SK-N-SH (cell line): Measurements from ENCODE around the gene C22orf31. TPM values are rescaled to one million over a fixed set of nuclear protein-coding genes. Genes with fewer than 3 reads are reported as not detected.

Experiments
- CTCF ChIA-PET: fragments of 300-600, 350-600 bp; formaldehyde crosslinking; extraction: SDS; loops from one replicate; lab custom pipeline; 2021; lab: Yijun Ruan, JAX
- POLR2A ChIA-PET: fragments of 350-600 bp; sonication (Branson Sonifier 250); formaldehyde crosslinking; extraction: SDS; loops from one replicate; lab custom pipeline; 2020; ENCODE audit warnings: antibody characterized with exemption, inconsistent platforms; lab: Yijun Ruan, JAX
- DNase-seq: peaks from one replicate; pipeline ENCODE4 v3.0.0; 2012
- H2AFZ ChIP-seq: fragments of 200-600 bp; sonication (generic); 2 replicates; pipeline ENCODE4 v1.8.1; 2016; ENCODE audit warnings: antibody characterized with exemption, mild to moderate bottlenecking, low read depth
- H3F3A ChIP-seq: fragments of 200-600 bp; sonication (generic); replicated peaks from 2 replicates; pipeline ENCODE3; 2016; ENCODE audit warnings: antibody characterized with exemption, mild to moderate bottlenecking; ENCODE audit not compliant: insufficient read depth
- H3K27ac ChIP-seq, 2 experiments: fragments of 200-500 bp in 1 of 2; fragments of 200-600 bp in 1 of 2; sonication (Bioruptor generic) in 1 of 2; sonication (generic), shearing (Covaris generic) in 1 of 2; 2 replicates each; pipeline versions ENCODE4 v1.5.1 to v1.6.1; 2014 to 2016; ENCODE audit warnings: low read depth in 2 of 2, inconsistent platforms in 1 of 2, low read length in 1 of 2, mild to moderate bottlenecking in 1 of 2, mixed read lengths in 1 of 2
- H3K27me3 ChIP-seq: fragments of 200-600 bp; sonication (generic), shearing (Covaris generic); 2 replicates; pipeline ENCODE4 v1.6.1; 2016; ENCODE audit warnings: mixed run types; ENCODE audit not compliant: insufficient read depth
- H3K36me3 ChIP-seq, 2 experiments: fragments of 200-500 bp in 1 of 2; fragments of 200-600 bp in 1 of 2; sonication (Bioruptor generic) in 1 of 2; sonication (generic) in 1 of 2; replicated peaks in 1 of 2; 2 replicates each; pipeline versions ENCODE3 to v1.5.1; 2014 to 2016; ENCODE audit warnings: low read length in 1 of 2, mild to moderate bottlenecking in 1 of 2; ENCODE audit not compliant: insufficient read depth in 2 of 2, control insufficient read depth in 1 of 2
- H3K4me1 ChIP-seq, 2 experiments: fragments of 200-500 bp in 1 of 2; fragments of 200-600 bp in 1 of 2; sonication (Bioruptor generic) in 1 of 2; sonication (generic), shearing (Covaris generic) in 1 of 2; 2 replicates each; pipeline versions ENCODE4 v1.5.1 to v1.6.1; 2014 to 2016; ENCODE audit warnings: low read depth in 1 of 2, low read length in 1 of 2, mixed run types in 1 of 2; ENCODE audit not compliant: insufficient read depth in 2 of 2, control insufficient read depth in 1 of 2
- H3K4me2 ChIP-seq: fragments of 200-600 bp; sonication (generic), shearing (Covaris generic); 2 replicates; pipeline ENCODE4 v1.6.1; 2017; ENCODE audit warnings: mixed run types
- H3K4me3 ChIP-seq, 2 experiments: fragments of 200-500 bp in 1 of 2; fragments of 200-600 bp in 1 of 2; sonication (Bioruptor generic) in 1 of 2; sonication (generic), shearing (Covaris generic) in 1 of 2; 2 replicates each; pipeline versions ENCODE4 v1.5.1 to v1.8.1; 2014 to 2016; ENCODE audit warnings: low read depth in 2 of 2, inconsistent platforms in 1 of 2, low read length in 1 of 2, mild to moderate bottlenecking in 1 of 2, mixed read lengths in 1 of 2, moderate library complexity in 1 of 2
- H3K79me2 ChIP-seq: fragments of 200-600 bp; sonication (generic); 2 replicates; pipeline ENCODE4 v1.8.1; 2017; ENCODE audit warnings: mild to moderate bottlenecking; ENCODE audit not compliant: insufficient read depth
- H3K9ac ChIP-seq: fragments of 200-600 bp; sonication (generic); 2 replicates; pipeline ENCODE4 v1.6.1; 2017; ENCODE audit warnings: mixed run types
- H3K9me2 ChIP-seq: fragments of 200-600 bp; sonication (generic); 2 replicates; pipeline ENCODE4 v1.6.1; 2017; ENCODE audit warnings: mixed run types
- H3K9me3 ChIP-seq: fragments of 200-600 bp; sonication (generic); 2 replicates; pipeline ENCODE4 v1.6.1; 2017; ENCODE audit warnings: mixed run types, mild to moderate bottlenecking, moderate library complexity
- H4K20me1 ChIP-seq: fragments of 200-600 bp; sonication (generic); 2 replicates; pipeline ENCODE4 v1.6.1; 2017; ENCODE audit warnings: mild to moderate bottlenecking, mixed run types; ENCODE audit not compliant: insufficient read depth
- CHD2 ChIP-seq: fragments of 150-350 bp; IDR thresholded peaks from 2 replicates; pipeline ENCODE4 v1.6.1; 2018; ENCODE audit warnings: low read length; ENCODE audit not compliant: partially characterized antibody
- ELF1 ChIP-seq: IDR thresholded peaks from 2 replicates; pipeline ENCODE4 v1.4.0; 2012
- NFIC ChIP-seq: IDR thresholded peaks from 2 replicates; pipeline ENCODE4 v1.4.0; 2012; ENCODE audit warnings: borderline replicate concordance
- NRF1 ChIP-seq: IDR thresholded peaks from 2 replicates; pipeline ENCODE4 v1.6.1; 2012; ENCODE audit warnings: low read depth, mild to moderate bottlenecking, low read length
- POLR2AphosphoS5 ChIP-seq: IDR thresholded peaks from 2 replicates; pipeline ENCODE4 v1.6.1; 2012; ENCODE audit warnings: low read depth, low read length
- RAD21 ChIP-seq: IDR thresholded peaks from 2 replicates; pipeline ENCODE4 v1.6.1; 2012; ENCODE audit warnings: mild to moderate bottlenecking, low read length
- RCOR1 ChIP-seq: fragments of 150-350 bp; IDR thresholded peaks from 2 replicates; pipeline ENCODE4 v1.6.1; 2017; ENCODE audit warnings: antibody characterized with exemption, low read length
- RFX5 ChIP-seq: IDR thresholded peaks from 2 replicates; pipeline ENCODE4 v1.6.1; 2012; ENCODE audit warnings: mild to moderate bottlenecking, improper control_type of control experiment, low read length
- RXRA ChIP-seq: IDR thresholded peaks from 2 replicates; pipeline ENCODE4 v1.4.0; 2012; ENCODE audit warnings: low read depth, mild to moderate bottlenecking, borderline replicate concordance
- USF2 ChIP-seq: fragments of 150-350 bp; IDR thresholded peaks from 2 replicates; pipeline ENCODE4 v1.6.1; 2017; ENCODE audit warnings: antibody characterized with exemption, low read length, low read depth, borderline replicate concordance
- ZBTB33 ChIP-seq: IDR thresholded peaks from 2 replicates; pipeline ENCODE4 v1.4.0; 2012; ENCODE audit warnings: low read depth, borderline replicate concordance
- WGBS: methylation state at CpG from one replicate; pipeline ENCODE4 v1.1.6; 2017; ENCODE audit warnings: low lambda C conversion rate; 5-methylcytosine and 5-hydroxymethylcytosine counted together
- polyA plus RNA-seq, 3 experiments: library from polyadenylated mRNA; depleted of rRNA; stranded (reverse); fragments of >200 nt; gene quantifications; 2 replicates each; pipeline ENCODE4 v1.2.3, GENCODE V29; 2012
- TF ChIP-seq, protein P1 (sequence below): IDR thresholded peaks from 2 replicates; pipeline ENCODE4 v1.4.0; 2012; ENCODE audit warnings: low read depth
- TF ChIP-seq, protein P2 (sequence below): fragments of 150-350 bp; IDR thresholded peaks from 2 replicates; pipeline ENCODE4 v1.6.1; 2016; ENCODE audit warnings: mild to moderate bottlenecking, low read depth, low read length

The C22orf31 gene
- polyA plus RNA-seq, 1 of the 3 experiments (the other 2 are of a cell fraction), result not detected

DNA sequence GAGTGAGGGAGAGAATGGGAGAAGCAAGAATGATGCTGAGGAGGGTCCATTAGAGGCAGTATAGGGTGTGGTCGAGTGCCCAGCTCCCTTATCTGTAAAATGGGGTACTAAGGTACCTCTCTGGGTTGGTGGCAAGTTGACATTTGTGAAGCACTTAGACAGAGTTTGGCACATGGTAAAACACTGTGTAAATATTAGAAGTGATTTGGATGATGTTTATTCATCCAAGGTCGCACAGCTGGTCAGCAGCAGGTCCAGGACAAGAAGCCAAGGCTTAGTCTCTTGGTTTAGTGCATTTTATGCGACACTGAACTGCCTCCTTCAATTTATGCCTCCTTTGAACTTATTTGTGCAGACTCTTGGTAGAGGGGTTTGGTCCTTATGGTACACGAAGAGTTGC lies 30.6 kb upstream of the C22orf31 start:
- H3K9me2 ChIP-seq, result no peaks in the 10 kb centered on the region
- H3K4me1 ChIP-seq, result peaks cover 11% of the 10 kb centered on the region in 2 experiments
- no peak overlapping the region for H3K4me2 ChIP-seq
- H3K36me3 ChIP-seq, result peaks cover 0 to 7% of the 10 kb centered on the region in 2 experiments
- no peaks in the 10 kb centered on the region for H3K9me3 ChIP-seq
- no peak overlapping the region for H2AFZ ChIP-seq
- no peak overlapping the region for H3K4me3 ChIP-seq
- 85% methylated on average over 4 of the region's 4 CpGs for WGBS
- no peak for DNase-seq
- no peaks in the 10 kb centered on the region for H3K27me3 ChIP-seq
- peak overlapping the region; percentile 23 to 91; a peak in 2 of 4 replicates for H3K27ac ChIP-seq
- TF ChIP-seq NFIC (no peak), RFX5 (no peak), ZBTB33 (no peak), RAD21 (no peak), CHD2 (no peak), USF2 (no peak), NRF1 (no peak), RCOR1 (no peak), POLR2AphosphoS5 (no peak), ELF1 (no peak), RXRA (no peak)
- TF ChIP-seq, protein P1, sequence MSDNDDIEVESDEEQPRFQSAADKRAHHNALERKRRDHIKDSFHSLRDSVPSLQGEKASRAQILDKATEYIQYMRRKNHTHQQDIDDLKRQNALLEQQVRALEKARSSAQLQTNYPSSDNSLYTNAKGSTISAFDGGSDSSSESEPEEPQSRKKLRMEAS, result no peak
- H3K9ac ChIP-seq, result no peak overlapping the region
- CTCF ChIA-PET, result no interaction called here
- H3F3A ChIP-seq, result peaks cover 28% of the 10 kb centered on the region
- POLR2A ChIA-PET, result no interaction called here
- H3K79me2 ChIP-seq, result no peaks in the 10 kb centered on the region
- H4K20me1 ChIP-seq, result no peaks in the 10 kb centered on the region

DNA sequence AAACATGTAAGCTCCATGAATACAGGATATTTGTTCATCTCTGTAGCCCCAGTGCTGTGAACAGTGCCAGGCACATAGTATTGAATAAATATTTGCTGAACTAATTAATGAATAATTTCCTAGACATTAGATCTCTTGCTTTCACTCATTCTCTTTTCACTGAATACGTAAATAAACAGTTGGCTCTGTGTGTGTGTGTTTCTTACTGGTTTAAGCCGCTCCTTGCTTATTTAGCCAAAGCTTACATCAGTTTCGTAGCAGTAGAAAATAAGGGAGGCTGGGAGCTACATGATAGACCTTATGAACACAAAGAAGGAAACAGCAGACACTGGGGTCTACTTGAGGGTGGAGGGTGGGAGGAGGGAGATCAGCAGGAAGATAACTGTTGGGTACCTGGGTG lies 28.4 kb upstream of the C22orf31 start:
- TF ChIP-seq, protein P2, sequence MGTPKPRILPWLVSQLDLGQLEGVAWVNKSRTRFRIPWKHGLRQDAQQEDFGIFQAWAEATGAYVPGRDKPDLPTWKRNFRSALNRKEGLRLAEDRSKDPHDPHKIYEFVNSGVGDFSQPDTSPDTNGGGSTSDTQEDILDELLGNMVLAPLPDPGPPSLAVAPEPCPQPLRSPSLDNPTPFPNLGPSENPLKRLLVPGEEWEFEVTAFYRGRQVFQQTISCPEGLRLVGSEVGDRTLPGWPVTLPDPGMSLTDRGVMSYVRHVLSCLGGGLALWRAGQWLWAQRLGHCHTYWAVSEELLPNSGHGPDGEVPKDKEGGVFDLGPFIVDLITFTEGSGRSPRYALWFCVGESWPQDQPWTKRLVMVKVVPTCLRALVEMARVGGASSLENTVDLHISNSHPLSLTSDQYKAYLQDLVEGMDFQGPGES, result no peak
- TF ChIP-seq, all 33 proteins: peak for 0
- H3K27ac ChIP-seq, result no peak overlapping the region
- peaks cover 0 to 2% of the 10 kb centered on the region in 2 experiments for H3K36me3 ChIP-seq
- DNase-seq, result no peak
- H3K9ac ChIP-seq, result no peak overlapping the region
- no peak overlapping the region for H2AFZ ChIP-seq
- H3K79me2 ChIP-seq, result no peaks in the 10 kb centered on the region
- H3K4me1 ChIP-seq, result peaks cover 8 to 11% of the 10 kb centered on the region in 2 experiments
- no peaks in the 10 kb centered on the region for H3K9me3 ChIP-seq
- no peaks in the 10 kb centered on the region for H3K27me3 ChIP-seq
- H3K9me2 ChIP-seq, result no peaks in the 10 kb centered on the region
- no peak overlapping the region for H3K4me2 ChIP-seq
- ChIA-PET CTCF (no interaction called here), POLR2A (no interaction called here)
- no peaks in the 10 kb centered on the region for H4K20me1 ChIP-seq
- no peak overlapping the region for H3K4me3 ChIP-seq
- H3F3A ChIP-seq, result peaks cover 21% of the 10 kb centered on the region
- WGBS, result 98% methylated on average over 3 of the region's 3 CpGs
